ENCODE results near the gene FARS2. TPM values are rescaled to one million over a fixed set of nuclear protein-coding genes. Genes with fewer than 3 reads are reported as not detected.

Gene FARS2
- total and polyA plus RNA-seq, 2 donors (not counting 3 experiments of a cell fraction or from before 2014, with no cell fraction given): 20.2 to 20.5 TPM

DNA sequence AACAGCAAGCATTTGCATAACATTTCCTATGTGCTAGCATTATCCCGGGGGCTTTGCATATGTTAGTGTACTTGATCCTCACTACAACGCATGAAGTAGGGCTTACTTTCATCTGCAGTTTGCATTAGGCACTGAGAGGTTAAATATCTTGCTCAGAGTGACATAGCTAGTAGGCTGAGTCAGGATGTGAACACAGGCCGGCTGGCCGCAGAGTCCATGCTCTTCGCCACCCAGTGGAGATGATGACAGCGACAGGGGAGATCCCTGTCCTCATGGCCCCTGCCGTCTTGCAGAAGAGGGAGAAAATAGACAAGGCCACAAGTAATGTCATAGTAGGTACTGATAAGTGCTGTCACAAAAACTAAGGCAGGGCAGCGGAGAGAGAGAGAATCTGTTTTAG, 47.5 kb upstream of the FARS2 start:
- no peak overlapping the region for H3K4me3 ChIP-seq (replicated peaks in 1 of 3; ENCODE audit: insufficient read depth in 1 of 3, low read depth in 1 of 3, low read length in 3 of 3)
- no peaks in the 10 kb centered on the region for H3K79me2 ChIP-seq (ENCODE audit: control insufficient read depth, insufficient read depth, low read length)
- H2AFZ ChIP-seq (ENCODE audit: low read depth, low read length): no peak overlapping the region
- DNase-seq (ENCODE audit: low read depth, low spot score) (no peak), FAIRE-seq (no peak)
- POLR2A ChIA-PET: no interaction called here
- H3K27me3 ChIP-seq (ENCODE audit: control insufficient read depth in 2 of 2, insufficient read depth in 2 of 2, low read length in 2 of 2): no peaks in the 10 kb centered on the region
- BruUV-seq (replicated peaks): no TSS peak
- TF ChIP-seq FOS (IDR thresholded peaks at IDR 0.05; ENCODE audit: borderline replicate concordance, insufficient read depth, low read length) (no peak), POLR2AphosphoS5 (IDR thresholded peaks at IDR 0.05; ENCODE audit: insufficient read depth, low read depth, low read length) (no peak), POLR2A (IDR thresholded peaks at IDR 0.05; ENCODE audit: low read depth, low read length) (no peak), MYC (IDR thresholded peaks at IDR 0.05; ENCODE audit: low read depth, low read length) (no peak), JUN (IDR thresholded peaks at IDR 0.05; ENCODE audit: borderline replicate concordance, insufficient read depth, insufficient read length, low read depth) (no peak), EZH2 (IDR thresholded peaks at IDR 0.05; ENCODE audit: borderline replicate concordance, low read depth, low read length, severe bottlenecking) (no peak)
- TF ChIP-seq, protein P1, sequence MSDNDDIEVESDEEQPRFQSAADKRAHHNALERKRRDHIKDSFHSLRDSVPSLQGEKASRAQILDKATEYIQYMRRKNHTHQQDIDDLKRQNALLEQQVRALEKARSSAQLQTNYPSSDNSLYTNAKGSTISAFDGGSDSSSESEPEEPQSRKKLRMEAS (IDR thresholded peaks at IDR 0.05; ENCODE audit: insufficient read depth, insufficient read length): no peak
- TF ChIP-seq, protein P2, sequence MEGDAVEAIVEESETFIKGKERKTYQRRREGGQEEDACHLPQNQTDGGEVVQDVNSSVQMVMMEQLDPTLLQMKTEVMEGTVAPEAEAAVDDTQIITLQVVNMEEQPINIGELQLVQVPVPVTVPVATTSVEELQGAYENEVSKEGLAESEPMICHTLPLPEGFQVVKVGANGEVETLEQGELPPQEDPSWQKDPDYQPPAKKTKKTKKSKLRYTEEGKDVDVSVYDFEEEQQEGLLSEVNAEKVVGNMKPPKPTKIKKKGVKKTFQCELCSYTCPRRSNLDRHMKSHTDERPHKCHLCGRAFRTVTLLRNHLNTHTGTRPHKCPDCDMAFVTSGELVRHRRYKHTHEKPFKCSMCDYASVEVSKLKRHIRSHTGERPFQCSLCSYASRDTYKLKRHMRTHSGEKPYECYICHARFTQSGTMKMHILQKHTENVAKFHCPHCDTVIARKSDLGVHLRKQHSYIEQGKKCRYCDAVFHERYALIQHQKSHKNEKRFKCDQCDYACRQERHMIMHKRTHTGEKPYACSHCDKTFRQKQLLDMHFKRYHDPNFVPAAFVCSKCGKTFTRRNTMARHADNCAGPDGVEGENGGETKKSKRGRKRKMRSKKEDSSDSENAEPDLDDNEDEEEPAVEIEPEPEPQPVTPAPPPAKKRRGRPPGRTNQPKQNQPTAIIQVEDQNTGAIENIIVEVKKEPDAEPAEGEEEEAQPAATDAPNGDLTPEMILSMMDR (IDR thresholded peaks at IDR 0.05; ENCODE audit: extremely low read depth in 1 of 2, insufficient read depth in 1 of 2, low read depth in 1 of 2, low read length in 2 of 2): no peak
- H4K20me1 ChIP-seq (replicated peaks; ENCODE audit: control insufficient read depth, extremely low read depth, insufficient read depth, low read length): no peaks in the 10 kb centered on the region
- CTCF ChIA-PET: interaction anchor here (0.8 to 3.7 kb wide), 7 partner anchors 8 to 188 kb away, joined by 3 to 16 read pairs (median 6); no protein-coding TSS in a partner anchor
- peaks cover 5% of the 10 kb centered on the region for H3K4me1 ChIP-seq (ENCODE audit: control insufficient read depth, extremely low read depth, insufficient read depth, low read length)
- H3K9me1 ChIP-seq (replicated peaks; ENCODE audit: control insufficient read depth, extremely low read depth, insufficient read depth, low read length): no peaks in the 10 kb centered on the region
- H3K27ac ChIP-seq (ENCODE audit: insufficient read depth, low read depth, low read length): no peak overlapping the region
- no peak overlapping the region for H3K4me2 ChIP-seq (ENCODE audit: insufficient read depth, low read length)
- no peak overlapping the region for H3K9ac ChIP-seq (replicated peaks; ENCODE audit: extremely low read depth, insufficient read depth, low read length)
- intact Hi-C loops (cut with micrococcal nuclease) (loop anchor here (2.0 kb wide), 2 partner anchors 47 to 89 kb away; partner anchors contain the start of genes FARS2 and LYRM4), dilution Hi-C loops (cut with MboI; ENCODE audit: extremely low pct_ligation_motif_present, low sequenced_read_pairs) (no loop called here)
- H3K9me3 ChIP-seq (replicated peaks; ENCODE audit: control insufficient read depth, insufficient read depth, low read length): no peaks in the 10 kb centered on the region
- peaks cover 4 to 5% of the 10 kb centered on the region in 2 experiments for H3K36me3 ChIP-seq (ENCODE audit: control insufficient read depth in 2 of 2, extremely low read depth in 1 of 2, insufficient read depth in 2 of 2, low read length in 2 of 2)
